ENCODE results near the gene TGFB1. TPM values are rescaled to one million over a fixed set of nuclear protein-coding genes. Genes with fewer than 3 reads are reported as not detected.

Gene TGFB1
- total and polyA plus RNA-seq, 4 donors = 0.83 to 10.6 (median 6.9) TPM

- Histone ChIP-seq H3K4me3 (ENCODE audit: low read depth in 1 of 3, low read length in 3 of 3) (no peak overlapping the region), H3K4me1 (ENCODE audit: control insufficient read depth in 4 of 4, insufficient read depth in 4 of 4, low read length in 3 of 4) (peaks cover 2 to 25% (median 17%) of the 10 kb centered on the region in 4 donors), H3K27ac (ENCODE audit: low read depth in 1 of 2, low read length in 2 of 2) (no peak overlapping the region), H3K36me3 (ENCODE audit: control insufficient read depth in 4 of 4, insufficient read depth in 3 of 4, low read depth in 1 of 4, low read length in 3 of 4) (peaks cover 0 to 4% (median 0%) of the 10 kb centered on the region in 4 donors), H3K9ac (ENCODE audit: low read depth in 1 of 2, low read length in 2 of 2) (no peak overlapping the region), H3K27me3 (ENCODE audit: control insufficient read depth in 4 of 4, insufficient read depth in 4 of 4, low read length in 3 of 4) (no peaks in the 10 kb centered on the region), H3K9me3 (ENCODE audit: control insufficient read depth in 4 of 4, low read length in 3 of 4) (no peaks in the 10 kb centered on the region)
- 78% methylated on average over 4 of the region's 4 CpGs for WGBS
- no peak for DNase-seq (ENCODE audit: low spot score)
- TF ChIP-seq NR2F2 (IDR thresholded peaks at IDR 0.05) (peak; percentile 20), YY1 (IDR thresholded peaks at IDR 0.05) (no peak)
Observed at GRCh38 chr19:41401483-41401882, 47.8 kb upstream of the TGFB1 start.

GRCh38 chr19:41399525-41399924 lies 45.8 kb upstream of the TGFB1 start:
- no peaks in the 10 kb centered on the region for H3K9me3 ChIP-seq (ENCODE audit: control insufficient read depth in 4 of 4, low read length in 3 of 4)
- H3K9ac ChIP-seq (ENCODE audit: low read depth in 1 of 2, low read length in 2 of 2) = no peak overlapping the region
- 94% methylated on average over 2 of the region's 2 CpGs for WGBS
- H3K4me3 ChIP-seq (ENCODE audit: low read depth in 1 of 3, low read length in 3 of 3) = no peak overlapping the region
- H3K36me3 ChIP-seq (ENCODE audit: control insufficient read depth in 4 of 4, insufficient read depth in 3 of 4, low read depth in 1 of 4, low read length in 3 of 4) = peaks cover 0 to 4% (median 0%) of the 10 kb centered on the region in 4 donors
- peaks cover 2 to 34% (median 18%) of the 10 kb centered on the region in 4 donors for H3K4me1 ChIP-seq (ENCODE audit: control insufficient read depth in 4 of 4, insufficient read depth in 4 of 4, low read length in 3 of 4)
- H3K27me3 ChIP-seq (ENCODE audit: control insufficient read depth in 4 of 4, insufficient read depth in 4 of 4, low read length in 3 of 4) = no peaks in the 10 kb centered on the region
- H3K27ac ChIP-seq (ENCODE audit: low read depth in 1 of 2, low read length in 2 of 2) = no peak overlapping the region
- TF ChIP-seq REST (IDR thresholded peaks at IDR 0.05) = no peak
- no peak for TF ChIP-seq RAD21 (IDR thresholded peaks at IDR 0.05)
- TF ChIP-seq YY1 (IDR thresholded peaks at IDR 0.05) = no peak
- no peak for TF ChIP-seq ATF3 (IDR thresholded peaks at IDR 0.05)
- no peak for TF ChIP-seq JUND (IDR thresholded peaks at IDR 0.05)
- TF ChIP-seq FOXA1 (IDR thresholded peaks at IDR 0.05) = no peak
- no peak for TF ChIP-seq FOXA2 (IDR thresholded peaks at IDR 0.05)
- TF ChIP-seq GABPA (IDR thresholded peaks at IDR 0.05 in 1 of 2, conservative IDR thresholded peaks at IDR 0.05 in 1 of 2) = no peak
- no peak for TF ChIP-seq EGR1 (IDR thresholded peaks at IDR 0.05; ENCODE audit: low read depth in 2 of 2)
- TF ChIP-seq NR2F2 (IDR thresholded peaks at IDR 0.05) = no peak
- TF ChIP-seq CTCF (IDR thresholded peaks at IDR 0.05; ENCODE audit: low read depth, low read length, missing input control) = no peak
- no peak for TF ChIP-seq HNF4A (conservative IDR thresholded peaks at IDR 0.05)
- no peak for TF ChIP-seq HNF4G (IDR thresholded peaks at IDR 0.05)
- no peak for TF ChIP-seq ZBTB33 (IDR thresholded peaks at IDR 0.05)
- no peak for TF ChIP-seq SP1 (IDR thresholded peaks at IDR 0.05)
- TF ChIP-seq TAF1 (conservative IDR thresholded peaks at IDR 0.05) = no peak
- no peak for TF ChIP-seq RXRA (IDR thresholded peaks at IDR 0.05)
- TF ChIP-seq MAX (IDR thresholded peaks at IDR 0.05) = no peak
- DNase-seq (ENCODE audit: low spot score) = no peak
